ENCODE results near the gene F2RL1. TPM values are rescaled to one million over a fixed set of nuclear protein-coding genes. Genes with fewer than 3 reads are reported as not detected.
"Not testable (repeated sequence)": the region's sequence is repeated elsewhere in the genome, so short reads cannot be mapped to it uniquely, and the experiment has no call there.

Gene F2RL1
- total and polyA plus RNA-seq, 5 donors: 0.68 to 3.3 (median 1.4) TPM

- not testable (repeated sequence) for H3K27me3 ChIP-seq (ENCODE audit: control insufficient read depth, insufficient read depth)
These were observed 3.4 kb downstream of the F2RL1 start for GRCh38 chr5:76822105-76822731.

GRCh38 chr5:76826416-76826815 lies 7.6 kb downstream of the F2RL1 start:
- DNase-seq; H3K9me3 ChIP-seq (ENCODE audit: control insufficient read depth, low read length); H3K4me3 ChIP-seq (ENCODE audit: low read length); ATAC-seq; H3K27ac ChIP-seq (ENCODE audit: low read length); H3K4me1 ChIP-seq (ENCODE audit: control insufficient read depth, insufficient read depth, low read length); intact Hi-C loops (cut with DNase I); H3K27me3 ChIP-seq (ENCODE audit: control insufficient read depth, insufficient read depth): not testable (repeated sequence)

More at GRCh38 chr5:76822105-76822731, 3.4 kb downstream of the F2RL1 start:
- H3K9me3 ChIP-seq (ENCODE audit: control insufficient read depth, low read length); H3K4me1 ChIP-seq (ENCODE audit: control insufficient read depth, insufficient read depth, low read length); H3K27ac ChIP-seq (ENCODE audit: low read length); ATAC-seq; intact Hi-C loops (cut with DNase I); DNase-seq; H3K4me3 ChIP-seq (ENCODE audit: low read length): not testable (repeated sequence)
- 83% methylated on average over 7 of the region's 7 CpGs for WGBS

GRCh38 chr5:76831110-76831452 lies 12.3 kb downstream of the F2RL1 start:
- no peaks in the 10 kb centered on the region for H3K27me3 ChIP-seq (ENCODE audit: control insufficient read depth, insufficient read depth)
- H3K4me3 ChIP-seq (ENCODE audit: low read length): no peak overlapping the region
- no peaks in the 10 kb centered on the region for H3K4me1 ChIP-seq (ENCODE audit: control insufficient read depth, insufficient read depth, low read length)
- H3K9me3 ChIP-seq (ENCODE audit: control insufficient read depth, low read length): no peaks in the 10 kb centered on the region
- peak in 1 of 2 donors; percentile 48 for ATAC-seq
- no peak for DNase-seq
- intact Hi-C loops (cut with DNase I): no loop called here
- WGBS: 31% methylated on average over 2 of the region's 2 CpGs
- no peak overlapping the region for H3K27ac ChIP-seq (ENCODE audit: low read length)

DNA sequence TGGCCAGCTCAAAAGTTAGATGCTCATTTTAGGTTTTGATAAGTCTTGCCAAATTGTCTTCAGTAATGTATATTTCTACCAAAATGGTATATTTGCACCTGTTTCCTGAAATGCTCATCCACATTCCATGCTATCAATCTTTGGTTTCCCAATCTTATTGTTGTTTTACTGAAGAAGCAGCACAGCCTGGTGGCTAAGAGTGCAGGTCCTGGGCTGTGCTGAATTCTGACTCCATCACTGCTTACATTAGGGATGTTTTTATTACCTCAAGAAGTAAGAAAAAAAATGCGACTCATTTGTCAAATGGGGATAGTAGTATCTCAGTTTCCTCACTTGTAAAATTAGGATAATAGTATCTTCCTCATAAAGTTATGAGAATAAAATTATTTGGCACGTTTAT lies 17.4 kb downstream of the F2RL1 start:
- Histone ChIP-seq H3K4me1 (ENCODE audit: control insufficient read depth, insufficient read depth, low read length) (no peaks in the 10 kb centered on the region), H3K27me3 (ENCODE audit: control insufficient read depth, insufficient read depth) (no peaks in the 10 kb centered on the region), H3K27ac (ENCODE audit: low read length) (no peak overlapping the region), H3K4me3 (ENCODE audit: low read length) (no peak overlapping the region), H3K9me3 (ENCODE audit: control insufficient read depth, low read length) (no peaks in the 10 kb centered on the region)
- intact Hi-C loops (cut with DNase I): no loop called here
- ATAC-seq (no peak), DNase-seq (no peak)
- 85% methylated on average over 2 of the region's 2 CpGs for WGBS

- Histone ChIP-seq H3K27ac (ENCODE audit: low read length) (no peak overlapping the region), H3K27me3 (ENCODE audit: control insufficient read depth, insufficient read depth) (no peaks in the 10 kb centered on the region), H3K4me1 (ENCODE audit: control insufficient read depth, insufficient read depth, low read length) (no peaks in the 10 kb centered on the region), H3K9me3 (ENCODE audit: control insufficient read depth, low read length) (no peaks in the 10 kb centered on the region), H3K4me3 (ENCODE audit: low read length) (no peak overlapping the region)
- ATAC-seq: no peak
- no peak for DNase-seq
- 87% methylated on average over 4 of the region's 4 CpGs for WGBS
- intact Hi-C loops (cut with DNase I): no loop called here
These were observed 17.8 kb downstream of the F2RL1 start for GRCh38 chr5:76836585-76836984.

GRCh38 chr5:76838481-76839261 lies 19.8 kb downstream of the F2RL1 start:
- WGBS: 79% methylated on average over 7 of the region's 7 CpGs
- ATAC-seq: no peak
- intact Hi-C loops (cut with DNase I): no loop called here

DNA sequence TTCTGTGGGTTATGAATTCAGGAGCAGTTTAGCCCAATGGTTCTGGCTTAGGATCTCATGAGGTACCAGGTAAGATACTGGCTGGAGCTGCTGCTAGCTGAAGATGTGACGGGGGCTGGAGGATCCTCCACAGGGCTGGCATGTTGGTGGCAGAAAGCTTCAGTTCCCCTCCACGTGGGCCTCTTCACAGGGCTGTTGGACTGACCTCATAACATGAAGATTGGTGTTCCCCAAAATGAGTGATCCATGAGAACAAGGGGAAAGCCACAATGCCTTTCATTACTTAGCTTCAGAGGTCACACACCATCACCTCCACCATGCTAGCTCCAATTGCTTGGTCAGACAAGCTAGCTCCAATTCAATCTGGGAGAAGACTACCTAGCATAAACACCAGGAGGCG lies 22.5 kb downstream of the F2RL1 start:
- Histone ChIP-seq H3K4me3 (ENCODE audit: low read length) (no peak overlapping the region), H3K27ac (ENCODE audit: low read length) (no peak overlapping the region), H3K4me1 (ENCODE audit: control insufficient read depth, insufficient read depth, low read length) (no peaks in the 10 kb centered on the region), H3K27me3 (ENCODE audit: control insufficient read depth, insufficient read depth) (no peaks in the 10 kb centered on the region), H3K9me3 (ENCODE audit: control insufficient read depth, low read length) (no peaks in the 10 kb centered on the region)
- no peak for ATAC-seq
- no peak for DNase-seq
- 90% methylated on average over 3 of the region's 3 CpGs for WGBS
- intact Hi-C loops (cut with DNase I): no loop called here

More at GRCh38 chr5:76838481-76839261, 19.8 kb downstream of the F2RL1 start:
- no peaks in the 10 kb centered on the region for H3K4me1 ChIP-seq (ENCODE audit: control insufficient read depth, insufficient read depth, low read length)
- no peak overlapping the region for H3K27ac ChIP-seq (ENCODE audit: low read length)
- no peak for DNase-seq
- H3K27me3 ChIP-seq (ENCODE audit: control insufficient read depth, insufficient read depth): no peaks in the 10 kb centered on the region
- no peaks in the 10 kb centered on the region for H3K9me3 ChIP-seq (ENCODE audit: control insufficient read depth, low read length)
- no peak overlapping the region for H3K4me3 ChIP-seq (ENCODE audit: low read length)

GRCh38 chr5:76845890-76846289 lies 27.1 kb downstream of the F2RL1 start:
- H3K4me1 ChIP-seq (ENCODE audit: control insufficient read depth, insufficient read depth, low read length): no peaks in the 10 kb centered on the region
- intact Hi-C loops (cut with DNase I): no loop called here
- DNase-seq (no peak), ATAC-seq (no peak)
- no peak overlapping the region for H3K4me3 ChIP-seq (ENCODE audit: low read length)
- no peak overlapping the region for H3K27ac ChIP-seq (ENCODE audit: low read length)
- no peaks in the 10 kb centered on the region for H3K9me3 ChIP-seq (ENCODE audit: control insufficient read depth, low read length)
- WGBS: 96% methylated on average over 3 of the region's 3 CpGs
- H3K27me3 ChIP-seq (ENCODE audit: control insufficient read depth, insufficient read depth): no peaks in the 10 kb centered on the region

- H3K4me1 ChIP-seq (ENCODE audit: control insufficient read depth, insufficient read depth, low read length): no peaks in the 10 kb centered on the region
- ATAC-seq: no peak
- no peak within 1 kb of the TSS for H3K4me3 ChIP-seq (ENCODE audit: low read length)
- DNase-seq: no peak
- intact Hi-C loops (cut with DNase I): no loop called here
- H3K27me3 ChIP-seq (ENCODE audit: control insufficient read depth, insufficient read depth): no peaks in the 10 kb centered on the region
- 79% methylated on average over 18 of the region's 18 CpGs for WGBS
- no peaks in the 10 kb centered on the region for H3K9me3 ChIP-seq (ENCODE audit: control insufficient read depth, low read length)
- no peak within 1 kb of the TSS for H3K27ac ChIP-seq (ENCODE audit: low read length)
These were observed 30.8 kb downstream of the F2RL1 start, which contains the start of gene S100Z for GRCh38 chr5:76849419-76850291. S100Z (plus strand) TSS chr5:76850014; CDS start chr5:76875360, 25,346 bp downstream.

- peak in 1 of 2 donors; percentile 27 for ATAC-seq
- WGBS: 72% methylated on average over 8 of the region's 8 CpGs
These were observed 31.8 kb downstream of the F2RL1 start for GRCh38 chr5:76850543-76851145.

More at GRCh38 chr5:76850543-76851145, 31.8 kb downstream of the F2RL1 start:
- no peaks in the 10 kb centered on the region for H3K9me3 ChIP-seq (ENCODE audit: control insufficient read depth, low read length)
- H3K27me3 ChIP-seq (ENCODE audit: control insufficient read depth, insufficient read depth): no peaks in the 10 kb centered on the region
- intact Hi-C loops (cut with DNase I): no loop called here
- H3K4me3 ChIP-seq (ENCODE audit: low read length): no peak overlapping the region
- no peaks in the 10 kb centered on the region for H3K4me1 ChIP-seq (ENCODE audit: control insufficient read depth, insufficient read depth, low read length)
- DNase-seq: no peak
- no peak overlapping the region for H3K27ac ChIP-seq (ENCODE audit: low read length)
